K562 (cell line): ENCODE data around the gene FKBP2. TPM values are rescaled to one million over a fixed set of nuclear protein-coding genes. Genes with fewer than 3 reads are reported as not detected.
A peak's percentile ranks its signal among the peaks of the same experiment; 100 is the strongest.

Source experiments
- ATAC-seq: fragments of 200-7000 bp; cut with Tn5 transposase; 3 replicates; pipeline ENCODE4 v1.9.1; 2020; ENCODE audit warnings: moderate library complexity
- BruUV-seq: library from RNA; stranded (reverse); fragments of 400-500 nt; replicated peaks from 2 replicates; lab custom pipeline; 2021; lab: Mats Ljungman, UMichigan
- CTCF ChIA-PET: fragments of 300-600 bp; formaldehyde crosslinking; extraction: SDS; loops from one replicate; lab custom pipeline; 2021; ENCODE audit warnings: low intra/inter-chr PET ratio; lab: Yijun Ruan, JAX
- POLR2A ChIA-PET: fragments of 300-600, 350-650 bp; sonication (Branson Sonifier 250); formaldehyde crosslinking; extraction: SDS; loops from one replicate; lab custom pipeline; 2021; ENCODE audit warnings: antibody characterized with exemption, inconsistent platforms; lab: Yijun Ruan, JAX
- DNase-seq, 4 experiments: peaks; one replicate each; pipeline versions ENCODE4 v3.0.0 to v3.0.0-alpha.2; 2011 to 2018; ENCODE audit warnings: low spot score in 3 of 4, mixed read lengths in 3 of 4; ENCODE audit errors: extremely low read depth in 1 of 4
- FAIRE-seq: peaks from 2 replicates; lab custom pipeline; 2011; peaks lifted over from hg19 to GRCh38; lab: Jason Lieb, UNC
- H2AFZ ChIP-seq: 2 replicates; pipeline ENCODE4 v1.6.0; 2011; ENCODE audit warnings: low read depth, low read length, control low read depth, inconsistent platforms
- H3K27ac ChIP-seq: fragments of 200-600 bp; 3 replicates; pipeline ENCODE4 v1.8.0; 2011; ENCODE audit warnings: low read depth, mild to moderate bottlenecking, control low read depth, inconsistent platforms, low read length, moderate library complexity, mixed read lengths; ENCODE audit errors: extremely low read depth
- H3K27me3 ChIP-seq, 2 experiments: fragments of 300-600 bp in 1 of 2; 2 replicates in 1 of 2; 3 replicates in 1 of 2; pipeline versions ENCODE4 v1.6.0 to v1.8.0; 2011; ENCODE audit warnings: inconsistent platforms in 2 of 2, low read length in 2 of 2, mild to moderate bottlenecking in 1 of 2, mixed read lengths in 1 of 2, moderate library complexity in 1 of 2; ENCODE audit not compliant: control insufficient read depth in 2 of 2, insufficient read depth in 2 of 2
- H3K36me3 ChIP-seq: fragments of 300-600 bp; 3 replicates; pipeline ENCODE4 v1.8.0; 2011; ENCODE audit warnings: mild to moderate bottlenecking, low read length, inconsistent platforms; ENCODE audit not compliant: control insufficient read depth, insufficient read depth
- H3K4me1 ChIP-seq, 2 experiments: fragments of 200-600 bp in 1 of 2; replicated peaks in 1 of 2; 2 replicates in 1 of 2; 3 replicates in 1 of 2; pipeline versions ENCODE4 v1.5.1 to v1.8.0; 2011; ENCODE audit warnings: inconsistent platforms in 2 of 2, low read length in 2 of 2, mild to moderate bottlenecking in 1 of 2, mixed read lengths in 1 of 2, moderate library complexity in 1 of 2; ENCODE audit not compliant: control insufficient read depth in 2 of 2, insufficient read depth in 2 of 2
- H3K4me2 ChIP-seq: 2 replicates; pipeline ENCODE4 v1.6.1; 2011; ENCODE audit warnings: low read length, control low read depth, inconsistent platforms, mixed read lengths; ENCODE audit not compliant: insufficient read depth
- H3K4me3 ChIP-seq: fragments of 200-600 bp; sonication (generic), shearing (Covaris generic); 2 replicates; pipeline ENCODE4 v1.5.1; 2016; ENCODE audit warnings: control low read depth, inconsistent platforms
- H3K79me2 ChIP-seq: fragments of 200-600 bp; 3 replicates; pipeline ENCODE4 v1.8.0; 2011; ENCODE audit warnings: low read length, inconsistent platforms; ENCODE audit not compliant: control insufficient read depth, insufficient read depth
- H3K9ac ChIP-seq, 2 experiments: 2 replicates each; pipeline versions ENCODE4 v1.6.0 to v1.6.1; 2011; ENCODE audit warnings: low read depth in 2 of 2, low read length in 2 of 2, control low read depth in 1 of 2, inconsistent platforms in 1 of 2, mild to moderate bottlenecking in 1 of 2, mixed read lengths in 1 of 2; ENCODE audit not compliant: insufficient read depth in 1 of 2
- H3K9me1 ChIP-seq: one replicate; pipeline ENCODE4 v1.6.0; 2011; ENCODE audit warnings: inconsistent platforms, mild to moderate bottlenecking, low read length, moderate library complexity; ENCODE audit not compliant: control insufficient read depth, insufficient read depth
- H3K9me3 ChIP-seq: replicated peaks from 2 replicates; pipeline ENCODE4 v1.5.1; 2011; ENCODE audit warnings: low read depth, low read length, inconsistent platforms; ENCODE audit not compliant: control insufficient read depth, insufficient read depth
- H4K20me1 ChIP-seq: replicated peaks from 2 replicates; pipeline ENCODE4 v1.6.1; 2011; ENCODE audit warnings: low read length, inconsistent platforms, mixed read lengths; ENCODE audit not compliant: control insufficient read depth, insufficient read depth
- RBFOX2 ChIP-seq: fragments of 200-400 bp; formaldehyde crosslinking; IDR thresholded peaks from 2 replicates; pipeline ENCODE4 v1.6.1; 2017; ENCODE audit warnings: low read depth, mild to moderate bottlenecking, low read length, moderate library complexity
- STAG1 ChIP-seq: sonication (generic); formaldehyde crosslinking; IDR thresholded peaks from 2 replicates; pipeline ENCODE4 v1.5.0; 2020; ENCODE audit warnings: missing genetic modification reagents, borderline replicate concordance
- THRAP3 ChIP-seq: fragments of 450-650 bp; IDR thresholded peaks from 2 replicates; pipeline ENCODE4 v1.6.1; 2016; ENCODE audit warnings: mild to moderate bottlenecking, inconsistent platforms, borderline replicate concordance
- ZNF57 ChIP-seq: fragments of 450-650 bp; formaldehyde crosslinking; IDR thresholded peaks from 2 replicates; pipeline ENCODE4 v1.4.0; 2020; ENCODE audit warnings: mild to moderate bottlenecking, moderate library complexity
- ZNF79 ChIP-seq: fragments of 250-450 bp; sonication (Bioruptor Pico); IDR thresholded peaks from 2 replicates; pipeline ENCODE4 v1.4.0; 2020; ENCODE audit warnings: low read depth, mild to moderate bottlenecking, moderate library complexity
- WGBS: fragments of 100-300 bp; shearing (Covaris generic); methylation state at CpG from one replicate; pipeline ENCODE4 v1.1.6; 2016; ENCODE audit warnings: low coverage, mixed read lengths; ENCODE audit not compliant: insufficient coverage; ENCODE audit errors: missing lambda C conversion rate; 5-methylcytosine and 5-hydroxymethylcytosine counted together
- in situ Hi-C: fragments of 300-500 bp; cut with MboI; formaldehyde crosslinking; loops from 4 replicates; pipeline ENCODE4 v1.15.0; 2018; ENCODE audit warnings: inconsistent platforms, mixed read lengths
- intact Hi-C: fragments of 100-400 bp; cut with micrococcal nuclease; formaldehyde crosslinking; loops from 2 replicates; pipeline ENCODE4 v1.14.2; 2022
- polyA plus RNA-seq, 8 experiments: library from polyadenylated mRNA; depleted of rRNA in 4 of 8; stranded (reverse) in 5 of 8; unstranded in 3 of 8; fragments of >200 nt; fragmentation: Nextera tagmentation in 2 of 8; fragmentation: Illumina TruSeq in 1 of 8; extraction: Ambion mirVana in 2 of 8; extraction: Trizol in 1 of 8; gene quantifications; 2 replicates each; pipeline versions ENCODE4 v1.2.1 to v1.2.3, GENCODE V29; 2011 to 2014; ENCODE audit warnings: inconsistent platforms in 1 of 8, missing spikeins in 1 of 8
- total RNA-seq, 7 experiments: library from RNA; depleted of rRNA in 6 of 7; stranded (reverse); fragments of >200 nt in 6 of 7; fragmentation: Illumina TruSeq in 2 of 7; extraction: Trizol in 2 of 7; gene quantifications; 2 replicates each; pipeline versions ENCODE4 v1.2.1 to v1.2.3, GENCODE V29; 2011 to 2021; ENCODE audit warnings: low replicate concordance in 1 of 7

Gene FKBP2
- total and polyA plus RNA-seq, 9 of the 15 experiments (the other 6 are each of a cell fraction or from before 2014, with no cell fraction given), result 3.5 to 151 (median 58.1) TPM

- peaks cover 15 to 57% of the 10 kb centered on the region in 2 experiments for H3K4me1 ChIP-seq
- 93% methylated on average over 22 of the region's 35 CpGs for WGBS
- no peaks in the 10 kb centered on the region for H3K27me3 ChIP-seq
- H2AFZ ChIP-seq, result no peak overlapping the region
- no peak overlapping the region for H3K4me2 ChIP-seq
- no peak overlapping the region for H3K27ac ChIP-seq
- no peak overlapping the region for H3K4me3 ChIP-seq
- POLR2A ChIA-PET, result interaction anchor here (0.6 to 1.7 kb wide), 5 partner anchors 10 to 59 kb away, joined by 3 to 7 read pairs (median 4); partner anchors contain the start of genes FERMT3 and PPP1R14B
- no peak overlapping the region for H3K9ac ChIP-seq
- CTCF ChIA-PET, result no interaction called here
- TF ChIP-seq RBFOX2, result 0 out of 2 replicates have a peak, but pooled peaks have one; percentile 23
- TF ChIP-seq ZNF57 (CRISPR knock-in tag), result no peak
- DNase-seq, result no peak
- no peaks in the 10 kb centered on the region for H3K9me3 ChIP-seq
- peaks cover 3% of the 10 kb centered on the region for H3K9me1 ChIP-seq
- H3K79me2 ChIP-seq, result peaks cover 15% of the 10 kb centered on the region; the same call in 2 of the 3 replicates
- peaks cover 71% of the 10 kb centered on the region for H3K36me3 ChIP-seq
- no peak for ATAC-seq
- H4K20me1 ChIP-seq, result no peaks in the 10 kb centered on the region
- in situ Hi-C loops, result no loop called here
- no TSS peak for BruUV-seq
- FAIRE-seq, result no peak
- intact Hi-C loops, result no loop called here
Observed at GRCh38 chr11:64265176-64266160, 24.6 kb downstream of the FKBP2 start.

DNA sequence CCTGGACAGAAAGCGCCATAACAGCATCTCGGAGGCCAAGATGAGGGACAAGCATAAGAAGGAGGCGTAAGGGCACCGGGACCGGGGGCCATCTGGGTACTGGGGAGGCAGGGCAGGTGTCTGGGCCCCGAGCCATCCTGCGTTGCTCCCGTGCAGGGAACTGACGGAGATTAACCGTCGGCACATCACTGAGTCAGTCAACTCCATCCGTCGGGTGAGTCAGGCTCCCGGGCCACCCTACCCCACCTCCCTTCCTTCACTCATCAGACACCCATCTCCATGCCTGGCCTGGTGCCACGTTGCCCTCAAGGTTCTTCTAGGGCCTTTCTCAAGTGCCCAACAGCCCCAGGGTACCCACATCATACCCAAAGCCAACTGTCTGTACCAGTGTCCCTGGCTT is 25.4 kb downstream of the FKBP2 start:
- no TSS peak for BruUV-seq

More for the DNA sequence above, 25.4 kb downstream of the FKBP2 start:
- Histone ChIP-seq H3K4me1 (peaks cover 15 to 58% of the 10 kb centered on the region in 2 experiments), H3K9me3 (no peaks in the 10 kb centered on the region), H4K20me1 (no peaks in the 10 kb centered on the region), H3K27ac (no peak overlapping the region), H3K9me1 (peaks cover 3% of the 10 kb centered on the region), H3K9ac (no peak overlapping the region), H3K36me3 (peaks cover 62% of the 10 kb centered on the region), H3K27me3 (no peaks in the 10 kb centered on the region), H3K4me3 (no peak overlapping the region), H3K79me2 (peaks cover 18% of the 10 kb centered on the region; the same call in 2 of the 3 replicates), H3K4me2 (no peak overlapping the region), H2AFZ (no peak overlapping the region)
- in situ Hi-C loops (no loop called here), intact Hi-C loops (no loop called here)
- WGBS, result 86% methylated on average over 11 of the region's 15 CpGs
- peak; percentile 13; the same call in 1 of the 2 replicates for TF ChIP-seq RBFOX2
- TF ChIP-seq THRAP3, result no peak
- TF ChIP-seq ZNF79 (CRISPR knock-in tag), result no peak
- no peak for TF ChIP-seq STAG1 (CRISPR knock-in tag)
- DNase-seq (no peak), FAIRE-seq (no peak), ATAC-seq (no peak)
- POLR2A ChIA-PET, result interaction anchor here (4.5 kb wide), 1 partner anchor 19 kb away, joined by 58 read pairs; the partner anchor contains the start of gene PPP1R14B
- CTCF ChIA-PET, result no interaction called here
